K562 (cell line): ENCODE measurements around the gene NUP155. TPM values are rescaled to one million over a fixed set of nuclear protein-coding genes. Genes with fewer than 3 reads are reported as not detected.
A peak's percentile ranks its signal among the peaks of the same experiment; 100 is the strongest.
"Not testable (repeated sequence)": the region's sequence is repeated elsewhere in the genome, so short reads cannot be mapped to it uniquely, and the experiment has no call there.

Experiments
- ATAC-seq: fragments of 200-7000 bp; cut with Tn5 transposase; 3 replicates; pipeline ENCODE4 v1.9.1; 2020; ENCODE audit warnings: moderate library complexity
- BruUV-seq: library from RNA; stranded (reverse); fragments of 400-500 nt; replicated peaks from 2 replicates; lab custom pipeline; 2021; lab: Mats Ljungman, UMichigan
- CTCF ChIA-PET: fragments of 300-600 bp; formaldehyde crosslinking; extraction: SDS; loops from one replicate; lab custom pipeline; 2021; ENCODE audit warnings: low intra/inter-chr PET ratio; lab: Yijun Ruan, JAX
- POLR2A ChIA-PET: fragments of 300-600, 350-650 bp; sonication (Branson Sonifier 250); formaldehyde crosslinking; extraction: SDS; loops from one replicate; lab custom pipeline; 2021; ENCODE audit warnings: antibody characterized with exemption, inconsistent platforms; lab: Yijun Ruan, JAX
- DNase-seq, 4 experiments: peaks; one replicate each; pipeline versions ENCODE4 v3.0.0 to v3.0.0-alpha.2; 2011 to 2018; ENCODE audit warnings: low spot score in 3 of 4, mixed read lengths in 3 of 4; ENCODE audit errors: extremely low read depth in 1 of 4
- FAIRE-seq: peaks from 2 replicates; lab custom pipeline; 2011; peaks lifted over from hg19 to GRCh38; lab: Jason Lieb, UNC
- H2AFZ ChIP-seq: 2 replicates; pipeline ENCODE4 v1.6.0; 2011; ENCODE audit warnings: low read depth, low read length, control low read depth, inconsistent platforms
- H3K27ac ChIP-seq: fragments of 200-600 bp; 3 replicates; pipeline ENCODE4 v1.8.0; 2011; ENCODE audit warnings: low read depth, mild to moderate bottlenecking, control low read depth, inconsistent platforms, low read length, moderate library complexity, mixed read lengths; ENCODE audit errors: extremely low read depth
- H3K27me3 ChIP-seq, 2 experiments: fragments of 300-600 bp in 1 of 2; 2 replicates in 1 of 2; 3 replicates in 1 of 2; pipeline versions ENCODE4 v1.6.0 to v1.8.0; 2011; ENCODE audit warnings: inconsistent platforms in 2 of 2, low read length in 2 of 2, mild to moderate bottlenecking in 1 of 2, mixed read lengths in 1 of 2, moderate library complexity in 1 of 2; ENCODE audit not compliant: control insufficient read depth in 2 of 2, insufficient read depth in 2 of 2
- H3K36me3 ChIP-seq: fragments of 300-600 bp; 3 replicates; pipeline ENCODE4 v1.8.0; 2011; ENCODE audit warnings: mild to moderate bottlenecking, low read length, inconsistent platforms; ENCODE audit not compliant: control insufficient read depth, insufficient read depth
- H3K4me1 ChIP-seq, 2 experiments: fragments of 200-600 bp in 1 of 2; replicated peaks in 1 of 2; 2 replicates in 1 of 2; 3 replicates in 1 of 2; pipeline versions ENCODE4 v1.5.1 to v1.8.0; 2011; ENCODE audit warnings: inconsistent platforms in 2 of 2, low read length in 2 of 2, mild to moderate bottlenecking in 1 of 2, mixed read lengths in 1 of 2, moderate library complexity in 1 of 2; ENCODE audit not compliant: control insufficient read depth in 2 of 2, insufficient read depth in 2 of 2
- H3K4me2 ChIP-seq: 2 replicates; pipeline ENCODE4 v1.6.1; 2011; ENCODE audit warnings: low read length, control low read depth, inconsistent platforms, mixed read lengths; ENCODE audit not compliant: insufficient read depth
- H3K4me3 ChIP-seq: fragments of 200-600 bp; sonication (generic), shearing (Covaris generic); 2 replicates; pipeline ENCODE4 v1.5.1; 2016; ENCODE audit warnings: control low read depth, inconsistent platforms
- H3K79me2 ChIP-seq: fragments of 200-600 bp; 3 replicates; pipeline ENCODE4 v1.8.0; 2011; ENCODE audit warnings: low read length, inconsistent platforms; ENCODE audit not compliant: control insufficient read depth, insufficient read depth
- H3K9ac ChIP-seq, 2 experiments: 2 replicates each; pipeline versions ENCODE4 v1.6.0 to v1.6.1; 2011; ENCODE audit warnings: low read depth in 2 of 2, low read length in 2 of 2, control low read depth in 1 of 2, inconsistent platforms in 1 of 2, mild to moderate bottlenecking in 1 of 2, mixed read lengths in 1 of 2; ENCODE audit not compliant: insufficient read depth in 1 of 2
- H3K9me1 ChIP-seq: one replicate; pipeline ENCODE4 v1.6.0; 2011; ENCODE audit warnings: inconsistent platforms, mild to moderate bottlenecking, low read length, moderate library complexity; ENCODE audit not compliant: control insufficient read depth, insufficient read depth
- H3K9me3 ChIP-seq: replicated peaks from 2 replicates; pipeline ENCODE4 v1.5.1; 2011; ENCODE audit warnings: low read depth, low read length, inconsistent platforms; ENCODE audit not compliant: control insufficient read depth, insufficient read depth
- H4K20me1 ChIP-seq: replicated peaks from 2 replicates; pipeline ENCODE4 v1.6.1; 2011; ENCODE audit warnings: low read length, inconsistent platforms, mixed read lengths; ENCODE audit not compliant: control insufficient read depth, insufficient read depth
- FOXK2 ChIP-seq, 2 experiments: fragments of 450-650 bp; IDR thresholded peaks in 1 of 2; conservative IDR thresholded peaks in 1 of 2; 2 replicates each; pipeline ENCODE4 v1.6.1; 2016; ENCODE audit warnings: low read depth in 2 of 2, mild to moderate bottlenecking in 1 of 2
- GABPB1 ChIP-seq: sonication (generic); formaldehyde crosslinking; IDR thresholded peaks from 2 replicates; pipeline ENCODE4 v1.8.0; 2022; ENCODE audit warnings: mild to moderate bottlenecking, missing genetic modification reagents
- GTF2F1 ChIP-seq: IDR thresholded peaks from 2 replicates; pipeline ENCODE4 v1.6.1; 2011; ENCODE audit warnings: low read depth, low read length, improper control_type of control experiment
- HNRNPLL ChIP-seq: fragments of 200-400 bp; formaldehyde crosslinking; IDR thresholded peaks from 2 replicates; pipeline ENCODE4 v1.6.1; 2017; ENCODE audit warnings: low read length, low read depth, mild to moderate bottlenecking; ENCODE audit not compliant: poor library complexity, severe bottlenecking
- MAZ ChIP-seq, 2 experiments: fragments of 450-650 bp in 1 of 2; sonication (generic) in 1 of 2; formaldehyde crosslinking; IDR thresholded peaks in 1 of 2; conservative IDR thresholded peaks in 1 of 2; 2 replicates each; pipeline versions ENCODE4 v1.4.0 to v1.5.0; 2020; ENCODE audit warnings: mild to moderate bottlenecking in 1 of 2, missing genetic modification reagents in 1 of 2
- MBD2 ChIP-seq: sonication (generic); IDR thresholded peaks from 2 replicates; pipeline ENCODE4 v1.6.1; 2016; ENCODE audit warnings: low read depth, borderline replicate concordance
- NEUROD1 ChIP-seq: fragments of 150-350 bp; IDR thresholded peaks from 2 replicates; pipeline ENCODE4 v1.6.1; 2014; ENCODE audit warnings: borderline replicate concordance, low read length, low read depth; ENCODE audit not compliant: partially characterized antibody
- PRDM10 ChIP-seq: fragments of 450-650 bp; IDR thresholded peaks from 2 replicates; pipeline ENCODE4 v1.6.1; 2018; ENCODE audit not compliant: partially characterized antibody
- SIN3A ChIP-seq, 2 experiments: fragments of 150-350 bp in 1 of 2; IDR thresholded peaks; 2 replicates each; pipeline ENCODE4 v1.6.1; 2011 to 2016; ENCODE audit warnings: borderline replicate concordance in 2 of 2, low read depth in 2 of 2, low read length in 2 of 2, mild to moderate bottlenecking in 2 of 2, moderate library complexity in 2 of 2; ENCODE audit not compliant: control insufficient read depth in 1 of 2
- SMAD4 ChIP-seq: fragments of 250-450 bp; sonication (Bioruptor Pico); conservative IDR thresholded peaks from 2 replicates; pipeline ENCODE4 v1.8.0; 2021; ENCODE audit warnings: inconsistent platforms, mild to moderate bottlenecking, moderate library complexity
- TAF1 ChIP-seq: IDR thresholded peaks from 2 replicates; pipeline ENCODE4 v1.6.1; 2011; ENCODE audit warnings: mild to moderate bottlenecking, low read length, moderate library complexity; ENCODE audit not compliant: insufficient read depth, control insufficient read depth, severe bottlenecking; ENCODE audit errors: extremely low read depth
- XRCC5 ChIP-seq: fragments of 200-400 bp; formaldehyde crosslinking; IDR thresholded peaks from 2 replicates; pipeline ENCODE4 v1.6.1; 2017; ENCODE audit warnings: low read depth, mild to moderate bottlenecking, low read length
- ZBTB33 ChIP-seq: sonication (generic); formaldehyde crosslinking; IDR thresholded peaks from 2 replicates; pipeline ENCODE4 v1.8.1; 2023; ENCODE audit warnings: mild to moderate bottlenecking, missing genetic modification reagents
- ZBTB7A ChIP-seq: IDR thresholded peaks from 2 replicates; pipeline ENCODE4 v1.6.1; 2011; ENCODE audit warnings: low read depth, mild to moderate bottlenecking, low read length, moderate library complexity, borderline replicate concordance; ENCODE audit not compliant: control insufficient read depth
- WGBS: fragments of 100-300 bp; shearing (Covaris generic); methylation state at CpG from one replicate; pipeline ENCODE4 v1.1.6; 2016; ENCODE audit warnings: low coverage, mixed read lengths; ENCODE audit not compliant: insufficient coverage; ENCODE audit errors: missing lambda C conversion rate; 5-methylcytosine and 5-hydroxymethylcytosine counted together
- in situ Hi-C: fragments of 300-500 bp; cut with MboI; formaldehyde crosslinking; loops from 4 replicates; pipeline ENCODE4 v1.15.0; 2018; ENCODE audit warnings: inconsistent platforms, mixed read lengths
- intact Hi-C: fragments of 100-400 bp; cut with micrococcal nuclease; formaldehyde crosslinking; loops from 2 replicates; pipeline ENCODE4 v1.14.2; 2022
- polyA plus RNA-seq, 8 experiments: library from polyadenylated mRNA; depleted of rRNA in 4 of 8; stranded (reverse) in 5 of 8; unstranded in 3 of 8; fragments of >200 nt; fragmentation: Nextera tagmentation in 2 of 8; fragmentation: Illumina TruSeq in 1 of 8; extraction: Ambion mirVana in 2 of 8; extraction: Trizol in 1 of 8; gene quantifications; 2 replicates each; pipeline versions ENCODE4 v1.2.1 to v1.2.3, GENCODE V29; 2011 to 2014; ENCODE audit warnings: inconsistent platforms in 1 of 8, missing spikeins in 1 of 8
- total RNA-seq, 7 experiments: library from RNA; depleted of rRNA in 6 of 7; stranded (reverse); fragments of >200 nt in 6 of 7; fragmentation: Illumina TruSeq in 2 of 7; extraction: Trizol in 2 of 7; gene quantifications; 2 replicates each; pipeline versions ENCODE4 v1.2.1 to v1.2.3, GENCODE V29; 2011 to 2021; ENCODE audit warnings: low replicate concordance in 1 of 7

The NUP155 gene
- total and polyA plus RNA-seq, 9 of the 15 experiments (the other 6 are each of a cell fraction or from before 2014, with no cell fraction given) = 39.3 to 130 (median 77.0) TPM

GRCh38 chr5:37379100-37379628, 8.3 kb upstream of the NUP155 start, which contains the start of gene WDR70:
Gene WDR70 (plus strand): TSS chr5:37379318. CDS start chr5:37379368, 50 bp downstream.
- H3K9me3 ChIP-seq, H3K79me2 ChIP-seq, BruUV-seq, H3K9me1 ChIP-seq, in situ Hi-C loops, H4K20me1 ChIP-seq, H3K27me3 ChIP-seq, CTCF ChIA-PET, H3K4me1 ChIP-seq: not testable (repeated sequence)
- Histone ChIP-seq H3K4me2 (peak within 1 kb of the TSS; percentile 85), H3K9ac (peak within 1 kb of the TSS; percentile 76 to 91), H3K27ac (peak within 1 kb of the TSS; percentile 45; the same call in 2 of the 3 replicates), H2AFZ (peak within 1 kb of the TSS; percentile 75), H3K4me3 (peak within 1 kb of the TSS; percentile 73), H3K36me3 (peaks cover 20% of the 10 kb centered on the region; the same call in 1 of the 3 replicates)
- intact Hi-C loops = loop anchor here (1.0 to 10.0 kb wide), 2 partner anchors 8 to 504 kb away; partner anchors contain the start of genes NIPBL and NUP155
- WGBS = 2% methylated on average over 16 of the region's 39 CpGs
- DNase-seq (peak; percentile 60 to 96 (median 72)), FAIRE-seq (peak; percentile 93), ATAC-seq (peak; percentile 99)
- POLR2A ChIA-PET = interaction anchor here (1.0 to 2.0 kb wide), 3 partner anchors 8 to 27 kb away, joined by 3 to 19 read pairs (median 3); partner anchors contain the start of gene NUP155
- TF ChIP-seq MBD2 (peak; percentile 78), SMAD4 (CRISPR knock-in tag) (peak; percentile 52; the same call in 1 of the 2 replicates), FOXK2 (conservative IDR thresholded peaks at IDR 0.05 in 1 of 2, IDR thresholded peaks at IDR 0.05 in 1 of 2; ENCODE audit: low read depth in 2 of 2) (peak; percentile 48 to 52; a peak in 2 of 4 replicates), NEUROD1 (peak; percentile 74), GTF2F1 (peak; percentile 27; the same call in 1 of the 2 replicates), SIN3A (IDR thresholded peaks at IDR 0.05; ENCODE audit: borderline replicate concordance in 2 of 2, control insufficient read depth in 1 of 2, low read depth in 2 of 2, low read length in 2 of 2) (peak; percentile 53 to 87; a peak in 2 of 4 replicates), MAZ (CRISPR knock-in tag; conservative IDR thresholded peaks at IDR 0.05 in 1 of 2, IDR thresholded peaks at IDR 0.05 in 1 of 2) (peak; percentile 41 to 67; a peak in 3 of 4 replicates), PRDM10 (peak; percentile 44), ZBTB7A (peak; percentile 48; the same call in 1 of the 2 replicates), GABPB1 (CRISPR knock-in tag) (peak; percentile 93), XRCC5 (peak; percentile 94), HNRNPLL (peak; percentile 69), ZBTB33 (0 out of 2 replicates have a peak, but pooled peaks have one; percentile 31), TAF1 (peak; percentile 91)
